SU-DHL-6 (cell line): Measurements from ENCODE around the gene LRRC28.

Experiments
- H2AFZ ChIP-seq: fragments of 200-600 bp; sonication (generic); 2 replicates; pipeline ENCODE4 v1.6.1; 2014; ENCODE audit warnings: low read depth, mild to moderate bottlenecking, moderate library complexity, mixed read lengths, antibody characterized with exemption, low read length; ENCODE audit not compliant: severe bottlenecking
- H3F3A ChIP-seq: fragments of 200-600 bp; shearing (Covaris generic); 2 replicates; pipeline ENCODE4 v1.6.0; 2016; ENCODE audit warnings: antibody characterized with exemption, mild to moderate bottlenecking; ENCODE audit not compliant: insufficient read depth
- H3K27ac ChIP-seq: fragments of 200-600 bp; sonication (generic); 2 replicates; pipeline ENCODE4 v1.5.1; 2016; ENCODE audit warnings: low read depth, mild to moderate bottlenecking, low read length, moderate library complexity, mixed read lengths
- H3K27me3 ChIP-seq: fragments of 200-600 bp; sonication (generic), shearing (Covaris generic); 2 replicates; pipeline ENCODE4 v1.6.0; 2014; ENCODE audit warnings: mild to moderate bottlenecking, low read length
- H3K36me3 ChIP-seq: fragments of 200-600 bp; sonication (generic); 2 replicates; pipeline ENCODE4 v1.6.1; 2014; ENCODE audit warnings: mild to moderate bottlenecking, low read length, mixed read lengths
- H3K4me2 ChIP-seq: fragments of 300-600, 200-600 bp; shearing (Covaris generic), sonication (generic); 2 replicates; pipeline ENCODE4 v1.6.0; 2014; ENCODE audit warnings: low read length, low read depth, mild to moderate bottlenecking; ENCODE audit not compliant: poor library complexity, severe bottlenecking
- H3K4me3 ChIP-seq: fragments of 200-600 bp; sonication (generic); 2 replicates; pipeline ENCODE4 v1.5.1; 2014; ENCODE audit warnings: antibody characterized with exemption, low read length, mild to moderate bottlenecking, mixed read lengths; ENCODE audit not compliant: insufficient read depth, poor library complexity, severe bottlenecking
- H3K79me2 ChIP-seq: fragments of 200-600 bp; sonication (generic); 2 replicates; pipeline ENCODE4 v1.6.1; 2014; ENCODE audit warnings: mild to moderate bottlenecking, low read length, moderate library complexity; ENCODE audit not compliant: insufficient read depth
- H3K9ac ChIP-seq: fragments of 200-600 bp; sonication (generic); 2 replicates; pipeline ENCODE4 v1.7.0; 2014; ENCODE audit warnings: mild to moderate bottlenecking, low read length
- H3K9me2 ChIP-seq: fragments of 200-600 bp; sonication (generic); replicated peaks from 2 replicates; pipeline ENCODE4 v1.6.1; 2014; ENCODE audit warnings: low read length; ENCODE audit not compliant: insufficient read depth
- H3K9me3 ChIP-seq: fragments of 200-600 bp; sonication (generic); 2 replicates; pipeline ENCODE4 v1.6.1; 2014; ENCODE audit warnings: low read length, mixed read lengths; ENCODE audit not compliant: insufficient read depth
- H4K20me1 ChIP-seq: fragments of 200-600 bp; sonication (generic); 2 replicates; pipeline ENCODE4 v1.6.1; 2014; ENCODE audit warnings: low read depth, mild to moderate bottlenecking, antibody characterized with exemption, low read length, moderate library complexity, mixed read lengths
- CTCF ChIP-seq: fragments of 200-600 bp; sonication (generic); IDR thresholded peaks from one replicate; pipeline ENCODE4 v1.5.1; 2017; ENCODE audit warnings: antibody characterized with exemption, mild to moderate bottlenecking, low read length, moderate library complexity; ENCODE audit not compliant: insufficient read depth, poor library complexity, severe bottlenecking
- EZH2phosphoT487 ChIP-seq: fragments of 200-600 bp; sonication (generic), shearing (Covaris generic); conservative IDR thresholded peaks from 2 replicates; pipeline ENCODE4 v1.6.1; 2018; ENCODE audit warnings: mild to moderate bottlenecking, antibody characterized with exemption, low read length, moderate library complexity, mixed read lengths

LRRC28 gene

GRCh38 chr15:99402014-99402729 is 150.9 kb downstream of the LRRC28 start:
- no peak overlapping the region for H3K9ac ChIP-seq
- TF ChIP-seq EZH2phosphoT487, result no peak
- TF ChIP-seq CTCF, result no peak

GRCh38 chr15:99403597-99403996 is 152.3 kb downstream of the LRRC28 start:
- Histone ChIP-seq H3K27ac (no peak overlapping the region), H3K4me3 (no peak overlapping the region), H3K79me2 (no peaks in the 10 kb centered on the region), H3K9ac (no peak overlapping the region), H2AFZ (no peak overlapping the region), H3K9me3 (no peaks in the 10 kb centered on the region), H3K9me2 (no peaks in the 10 kb centered on the region), H3K36me3 (no peaks in the 10 kb centered on the region), H3K4me2 (no peak overlapping the region), H3F3A (no peaks in the 10 kb centered on the region), H3K27me3 (no peaks in the 10 kb centered on the region), H4K20me1 (no peaks in the 10 kb centered on the region)
- TF ChIP-seq CTCF (no peak), EZH2phosphoT487 (no peak)

More at GRCh38 chr15:99402014-99402729, 150.9 kb downstream of the LRRC28 start:
- Histone ChIP-seq H3K36me3 (no peaks in the 10 kb centered on the region), H3K9me3 (no peaks in the 10 kb centered on the region), H3K9me2 (no peaks in the 10 kb centered on the region), H3F3A (no peaks in the 10 kb centered on the region), H2AFZ (no peak overlapping the region), H3K4me3 (no peak overlapping the region), H3K27ac (no peak overlapping the region), H3K4me2 (no peak overlapping the region), H3K27me3 (no peaks in the 10 kb centered on the region), H3K79me2 (no peaks in the 10 kb centered on the region), H4K20me1 (no peaks in the 10 kb centered on the region)

GRCh38 chr15:99404454-99404853 is 153.2 kb downstream of the LRRC28 start:
- H3K4me2 ChIP-seq, result no peak overlapping the region
- no peak overlapping the region for H3K27ac ChIP-seq
- H3K36me3 ChIP-seq, result no peaks in the 10 kb centered on the region
- no peaks in the 10 kb centered on the region for H4K20me1 ChIP-seq
- no peaks in the 10 kb centered on the region for H3K27me3 ChIP-seq
- no peaks in the 10 kb centered on the region for H3K9me3 ChIP-seq
- no peaks in the 10 kb centered on the region for H3K9me2 ChIP-seq
- H3K9ac ChIP-seq, result no peak overlapping the region
- TF ChIP-seq EZH2phosphoT487, result no peak
- TF ChIP-seq CTCF, result no peak
- H3K79me2 ChIP-seq, result no peaks in the 10 kb centered on the region
- H2AFZ ChIP-seq, result no peak overlapping the region
- H3F3A ChIP-seq, result no peaks in the 10 kb centered on the region
- H3K4me3 ChIP-seq, result no peak overlapping the region
